Panc1 (cell line): ENCODE data around the gene APOO. TPM values are rescaled to one million over a fixed set of nuclear protein-coding genes. Genes with fewer than 3 reads are reported as not detected.

ENCODE experiments used
- ATAC-seq: fragments of 200-7000 bp; cut with Tn5 transposase; 2 replicates; pipeline ENCODE4 v1.9.1; 2020; ENCODE audit warnings: mild to moderate bottlenecking, moderate library complexity
- BruUV-seq: library from RNA; stranded (reverse); fragments of 400-500 nt; replicated peaks from 2 replicates; lab custom pipeline; 2021; lab: Mats Ljungman, UMichigan
- CTCF ChIA-PET: fragments of 300-600 bp; sonication (Branson Sonifier 250); formaldehyde crosslinking; loops from one replicate; lab custom pipeline; 2022; ENCODE audit warnings: antibody characterized with exemption; lab: Charles Lee
- POLR2A ChIA-PET: fragments of 300-600 bp; sonication (Branson Sonifier 250); formaldehyde crosslinking; loops from one replicate; lab custom pipeline; 2022; ENCODE audit warnings: antibody characterized with exemption; lab: Charles Lee
- DNase-seq: peaks from one replicate; pipeline ENCODE4 v3.0.0-alpha.2; 2010; ENCODE audit warnings: low read depth, low spot score
- H3K27ac ChIP-seq: 2 replicates; pipeline ENCODE4 v1.5.1; 2011; ENCODE audit warnings: mild to moderate bottlenecking, low read length, inconsistent platforms
- H3K27me3 ChIP-seq: fragments of 200-500 bp; sonication (Bioruptor generic); 2 replicates; pipeline ENCODE4 v1.6.0; 2014; ENCODE audit warnings: low read length, inconsistent platforms; ENCODE audit not compliant: control insufficient read depth, insufficient read depth
- H3K36me3 ChIP-seq: fragments of 200-500 bp; sonication (Bioruptor generic); 2 replicates; pipeline ENCODE4 v1.5.1; 2014; ENCODE audit warnings: inconsistent platforms, mild to moderate bottlenecking, low read length, moderate library complexity; ENCODE audit not compliant: control insufficient read depth, insufficient read depth
- H3K4me1 ChIP-seq: 2 replicates; pipeline ENCODE4 v1.5.1; 2011; ENCODE audit warnings: inconsistent platforms, mild to moderate bottlenecking, low read length, moderate library complexity; ENCODE audit not compliant: control insufficient read depth, insufficient read depth
- H3K4me3 ChIP-seq, 2 experiments: 2 replicates each; pipeline ENCODE4 v1.5.1; 2011 to 2012; ENCODE audit warnings: low read depth in 2 of 2, low read length in 2 of 2, mild to moderate bottlenecking in 2 of 2, inconsistent platforms in 1 of 2, moderate library complexity in 1 of 2
- H3K9me3 ChIP-seq: fragments of 200-500 bp; sonication (Bioruptor generic); 2 replicates; pipeline ENCODE4 v1.5.1; 2014; ENCODE audit warnings: low read depth, mild to moderate bottlenecking, inconsistent platforms, low read length, moderate library complexity; ENCODE audit not compliant: control insufficient read depth, insufficient read depth
- POLR2AphosphoS5 ChIP-seq: IDR thresholded peaks from 2 replicates; pipeline ENCODE4 v1.6.1; 2012; ENCODE audit warnings: mild to moderate bottlenecking, low read depth, low read length, moderate library complexity
- REST ChIP-seq, 2 experiments: IDR thresholded peaks; 2 replicates each; pipeline ENCODE4 v1.6.1; 2011 to 2012; ENCODE audit warnings: low read depth in 2 of 2, control low read depth in 1 of 2, low read length in 1 of 2, mild to moderate bottlenecking in 1 of 2, moderate library complexity in 1 of 2; ENCODE audit not compliant: insufficient read depth in 1 of 2
- SIN3A ChIP-seq: IDR thresholded peaks from 2 replicates; pipeline ENCODE4 v1.6.1; 2012; ENCODE audit warnings: low read depth, mild to moderate bottlenecking, low read length, moderate library complexity, borderline replicate concordance; ENCODE audit not compliant: insufficient read depth
- TCF7L2 ChIP-seq: IDR thresholded peaks from 2 replicates; pipeline ENCODE4 v1.6.1; 2011; ENCODE audit warnings: mild to moderate bottlenecking, low read depth, low read length, inconsistent platforms
- in situ Hi-C: cut with HindIII; loops from 2 replicates; pipeline ENCODE4 v1.10.0; 2016; ENCODE audit warnings: low sequenced_read_pairs, low pct_unique_long_range_greater_than_20kb
- intact Hi-C: fragments of 100-400 bp; cut with micrococcal nuclease; formaldehyde crosslinking; loops from one replicate; pipeline ENCODE4 v1.10.0; 2022; ENCODE audit not compliant: unreplicated experiment
- total RNA-seq: library from RNA; stranded (reverse); gene quantifications from one replicate; pipeline ENCODE4 v1.2.1, GENCODE V29; 2021; ENCODE audit not compliant: unreplicated experiment
- TF ChIP-seq, protein P1 (sequence below): fragments of 450-650 bp; IDR thresholded peaks from 2 replicates; pipeline ENCODE4 v1.5.1; 2017; ENCODE audit warnings: mild to moderate bottlenecking

Gene APOO
- total RNA-seq, 1 experiment from 2014 or later = 36.8 TPM

DNA sequence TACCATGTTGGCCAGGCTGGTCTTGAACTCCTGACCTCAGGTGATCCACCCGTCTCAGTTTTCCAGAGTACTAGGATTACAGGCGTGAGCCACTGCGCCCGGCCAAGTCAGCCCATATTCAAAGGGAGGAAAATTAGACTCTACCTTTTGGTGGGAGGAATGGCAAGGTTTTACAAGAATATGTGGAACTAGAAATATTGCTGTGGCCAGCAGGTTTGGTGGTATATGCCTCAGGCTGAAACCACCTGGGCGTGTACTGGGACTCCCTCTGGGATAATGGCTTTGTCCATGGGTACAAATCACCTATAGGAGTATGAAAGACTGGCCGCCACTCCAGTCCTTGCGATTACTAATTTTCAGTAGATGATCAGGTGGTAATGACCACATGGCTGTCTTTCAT, 92.4 kb downstream of the APOO start:
- Histone ChIP-seq H3K27ac (no peak overlapping the region), H3K4me1 (no peaks in the 10 kb centered on the region), H3K4me3 (no peak overlapping the region), H3K9me3 (no peaks in the 10 kb centered on the region), H3K36me3 (no peaks in the 10 kb centered on the region), H3K27me3 (no peaks in the 10 kb centered on the region)
- ChIA-PET CTCF (no interaction called here), POLR2A (no interaction called here)
- DNase-seq (no peak), ATAC-seq (no peak)
- in situ Hi-C loops = no loop called here
- intact Hi-C loops = no loop called here
- TF ChIP-seq SIN3A (no peak), REST (IDR thresholded peaks at IDR 0.05; ENCODE audit: insufficient read depth in 1 of 2, low read depth in 2 of 2, low read length in 1 of 2) (no peak), TCF7L2 (no peak), POLR2AphosphoS5 (no peak)
- TF ChIP-seq, protein P1, sequence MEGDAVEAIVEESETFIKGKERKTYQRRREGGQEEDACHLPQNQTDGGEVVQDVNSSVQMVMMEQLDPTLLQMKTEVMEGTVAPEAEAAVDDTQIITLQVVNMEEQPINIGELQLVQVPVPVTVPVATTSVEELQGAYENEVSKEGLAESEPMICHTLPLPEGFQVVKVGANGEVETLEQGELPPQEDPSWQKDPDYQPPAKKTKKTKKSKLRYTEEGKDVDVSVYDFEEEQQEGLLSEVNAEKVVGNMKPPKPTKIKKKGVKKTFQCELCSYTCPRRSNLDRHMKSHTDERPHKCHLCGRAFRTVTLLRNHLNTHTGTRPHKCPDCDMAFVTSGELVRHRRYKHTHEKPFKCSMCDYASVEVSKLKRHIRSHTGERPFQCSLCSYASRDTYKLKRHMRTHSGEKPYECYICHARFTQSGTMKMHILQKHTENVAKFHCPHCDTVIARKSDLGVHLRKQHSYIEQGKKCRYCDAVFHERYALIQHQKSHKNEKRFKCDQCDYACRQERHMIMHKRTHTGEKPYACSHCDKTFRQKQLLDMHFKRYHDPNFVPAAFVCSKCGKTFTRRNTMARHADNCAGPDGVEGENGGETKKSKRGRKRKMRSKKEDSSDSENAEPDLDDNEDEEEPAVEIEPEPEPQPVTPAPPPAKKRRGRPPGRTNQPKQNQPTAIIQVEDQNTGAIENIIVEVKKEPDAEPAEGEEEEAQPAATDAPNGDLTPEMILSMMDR = no peak
- no TSS peak for BruUV-seq

DNA sequence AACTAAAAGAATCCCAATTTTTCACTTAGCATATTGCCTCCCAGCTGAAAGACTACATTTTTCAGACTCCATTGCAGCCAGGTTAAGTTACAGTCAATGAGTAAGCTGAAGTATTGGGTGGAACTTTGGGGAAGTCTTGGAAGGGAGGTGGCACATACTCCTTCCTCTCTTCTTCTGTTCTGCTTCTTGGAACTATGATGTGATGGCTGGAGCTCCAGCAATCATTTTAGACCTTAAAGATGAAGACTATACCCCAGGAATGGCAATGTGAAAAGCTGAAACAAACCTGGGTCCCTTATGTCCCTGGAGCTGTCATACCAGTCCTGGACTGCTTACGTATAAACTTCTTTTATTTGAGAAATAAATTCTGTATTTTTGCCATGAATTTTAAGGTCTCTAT, 93.9 kb downstream of the APOO start:
- Histone ChIP-seq H3K4me3 (no peak overlapping the region), H3K27ac (no peak overlapping the region), H3K36me3 (no peaks in the 10 kb centered on the region), H3K4me1 (no peaks in the 10 kb centered on the region), H3K9me3 (no peaks in the 10 kb centered on the region), H3K27me3 (no peaks in the 10 kb centered on the region)
- intact Hi-C loops = no loop called here
- ChIA-PET POLR2A (interaction anchor here (0.6 to 0.7 kb wide), 2 partner anchors 16 to 26 kb away, joined by 3 to 4 read pairs; no protein-coding TSS in a partner anchor), CTCF (no interaction called here)
- TF ChIP-seq, protein P1 = no peak
- TF ChIP-seq SIN3A = no peak
- no TSS peak for BruUV-seq
- in situ Hi-C loops = no loop called here
- ATAC-seq (no peak), DNase-seq (no peak)
